ENCODE measurements around the gene SLC43A2.

DNA sequence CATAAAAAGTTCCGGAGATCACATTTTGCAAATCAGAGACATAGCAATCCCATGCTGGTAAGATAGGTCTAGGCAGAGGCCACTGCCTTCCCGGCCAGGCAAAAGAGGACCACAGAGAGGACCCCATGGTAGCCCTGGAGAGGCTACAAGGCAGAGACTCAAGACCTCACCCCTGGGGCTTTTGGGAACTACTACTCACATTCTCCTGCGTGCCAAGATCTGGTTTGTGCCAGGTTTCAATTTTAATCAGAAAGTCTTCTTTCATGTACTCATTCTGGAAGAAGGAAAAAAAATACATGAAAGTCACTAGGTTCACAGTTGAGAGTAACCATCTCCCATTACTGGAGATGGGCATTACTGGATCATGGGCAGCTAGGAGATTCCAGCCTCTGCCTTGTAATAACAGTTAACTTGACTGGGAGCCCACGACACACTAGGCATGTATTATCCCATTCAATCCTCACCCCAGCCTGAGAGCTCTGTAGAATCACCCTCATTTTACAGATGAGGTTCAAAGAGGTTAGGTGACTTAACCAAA lies 87.2 kb downstream of the SLC43A2 start:
- TF ChIP-seq POLR2A (IDR thresholded peaks at IDR 0.05; ENCODE audit: low read depth): no peak
- TF ChIP-seq, protein P1, sequence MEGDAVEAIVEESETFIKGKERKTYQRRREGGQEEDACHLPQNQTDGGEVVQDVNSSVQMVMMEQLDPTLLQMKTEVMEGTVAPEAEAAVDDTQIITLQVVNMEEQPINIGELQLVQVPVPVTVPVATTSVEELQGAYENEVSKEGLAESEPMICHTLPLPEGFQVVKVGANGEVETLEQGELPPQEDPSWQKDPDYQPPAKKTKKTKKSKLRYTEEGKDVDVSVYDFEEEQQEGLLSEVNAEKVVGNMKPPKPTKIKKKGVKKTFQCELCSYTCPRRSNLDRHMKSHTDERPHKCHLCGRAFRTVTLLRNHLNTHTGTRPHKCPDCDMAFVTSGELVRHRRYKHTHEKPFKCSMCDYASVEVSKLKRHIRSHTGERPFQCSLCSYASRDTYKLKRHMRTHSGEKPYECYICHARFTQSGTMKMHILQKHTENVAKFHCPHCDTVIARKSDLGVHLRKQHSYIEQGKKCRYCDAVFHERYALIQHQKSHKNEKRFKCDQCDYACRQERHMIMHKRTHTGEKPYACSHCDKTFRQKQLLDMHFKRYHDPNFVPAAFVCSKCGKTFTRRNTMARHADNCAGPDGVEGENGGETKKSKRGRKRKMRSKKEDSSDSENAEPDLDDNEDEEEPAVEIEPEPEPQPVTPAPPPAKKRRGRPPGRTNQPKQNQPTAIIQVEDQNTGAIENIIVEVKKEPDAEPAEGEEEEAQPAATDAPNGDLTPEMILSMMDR (IDR thresholded peaks at IDR 0.05): no peak

All from esophagus muscularis mucosa (tissue), 3 donors.